Measurements from ENCODE around the gene IL19.

DNA sequence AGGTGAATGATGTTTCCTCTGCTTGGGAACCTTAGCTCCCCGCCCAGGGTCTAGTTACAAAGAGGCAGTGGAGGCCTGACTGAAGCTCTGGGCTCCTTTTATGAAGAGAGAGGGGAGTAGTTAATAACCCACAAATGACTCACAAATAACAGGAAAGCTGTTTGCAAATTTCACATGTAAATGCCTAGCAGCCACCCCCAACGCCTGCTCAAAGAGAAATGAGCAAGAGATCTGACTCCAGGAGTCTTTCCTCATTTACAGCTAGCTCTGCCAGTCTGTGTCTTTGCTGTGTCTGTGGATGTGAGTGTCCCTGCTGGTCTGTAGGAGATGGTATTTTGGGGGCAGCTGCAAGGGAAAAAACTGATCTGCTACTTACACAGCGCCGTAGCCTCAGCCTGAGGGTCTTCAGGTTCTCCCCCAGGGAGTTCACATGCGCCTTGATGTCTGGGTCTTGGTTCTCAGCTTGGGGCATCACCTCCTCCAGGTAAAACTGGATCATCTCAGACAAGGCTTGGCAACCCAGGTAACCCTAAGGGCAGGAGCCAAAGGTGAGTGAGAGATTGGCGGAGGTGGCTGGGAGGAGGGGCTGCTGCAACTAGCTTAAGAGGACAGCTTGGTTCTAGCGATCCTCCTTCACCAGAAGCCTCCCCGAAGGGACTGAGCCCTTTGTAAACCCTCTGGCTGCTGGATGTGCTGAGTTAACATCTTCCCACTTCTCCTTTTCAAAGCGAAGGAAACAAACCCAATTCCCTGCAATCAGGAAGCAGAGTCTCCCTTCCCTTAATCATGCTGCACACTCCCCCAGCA, at the start of gene IL19:
- no peak for TF ChIP-seq POLR2A (IDR thresholded peaks at IDR 0.05; ENCODE audit: extremely low read depth, insufficient read length)
- TF ChIP-seq, protein P1, sequence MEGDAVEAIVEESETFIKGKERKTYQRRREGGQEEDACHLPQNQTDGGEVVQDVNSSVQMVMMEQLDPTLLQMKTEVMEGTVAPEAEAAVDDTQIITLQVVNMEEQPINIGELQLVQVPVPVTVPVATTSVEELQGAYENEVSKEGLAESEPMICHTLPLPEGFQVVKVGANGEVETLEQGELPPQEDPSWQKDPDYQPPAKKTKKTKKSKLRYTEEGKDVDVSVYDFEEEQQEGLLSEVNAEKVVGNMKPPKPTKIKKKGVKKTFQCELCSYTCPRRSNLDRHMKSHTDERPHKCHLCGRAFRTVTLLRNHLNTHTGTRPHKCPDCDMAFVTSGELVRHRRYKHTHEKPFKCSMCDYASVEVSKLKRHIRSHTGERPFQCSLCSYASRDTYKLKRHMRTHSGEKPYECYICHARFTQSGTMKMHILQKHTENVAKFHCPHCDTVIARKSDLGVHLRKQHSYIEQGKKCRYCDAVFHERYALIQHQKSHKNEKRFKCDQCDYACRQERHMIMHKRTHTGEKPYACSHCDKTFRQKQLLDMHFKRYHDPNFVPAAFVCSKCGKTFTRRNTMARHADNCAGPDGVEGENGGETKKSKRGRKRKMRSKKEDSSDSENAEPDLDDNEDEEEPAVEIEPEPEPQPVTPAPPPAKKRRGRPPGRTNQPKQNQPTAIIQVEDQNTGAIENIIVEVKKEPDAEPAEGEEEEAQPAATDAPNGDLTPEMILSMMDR (IDR thresholded peaks at IDR 0.05; ENCODE audit: low read depth, low read length) = no peak
- TF ChIP-seq, protein P2, sequence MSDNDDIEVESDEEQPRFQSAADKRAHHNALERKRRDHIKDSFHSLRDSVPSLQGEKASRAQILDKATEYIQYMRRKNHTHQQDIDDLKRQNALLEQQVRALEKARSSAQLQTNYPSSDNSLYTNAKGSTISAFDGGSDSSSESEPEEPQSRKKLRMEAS (IDR thresholded peaks at IDR 0.05; ENCODE audit: low read depth, low read length) = no peak

All from NB4 (cell line).